Esophagus squamous epithelium (tissue), 4 donors: Measurements from ENCODE around the gene PRADC1.

Experiments
- CTCF ChIP-seq, 6 experiments: fragments of 450-650 bp in 4 of 6; fragments of 200-600 bp in 2 of 6; sonication (generic) in 2 of 6; IDR thresholded peaks; one replicate each; pipeline ENCODE4 v1.5.1; 2016 to 2019; ENCODE audit warnings: antibody characterized with exemption in 6 of 6, mild to moderate bottlenecking in 4 of 6, moderate library complexity in 4 of 6
- POLR2A ChIP-seq, 4 donors: fragments of 450-650 bp; IDR thresholded peaks; one replicate each; pipeline ENCODE4 v1.6.1; 2017; ENCODE audit warnings: antibody characterized with exemption in 4 of 4, mild to moderate bottlenecking in 4 of 4, moderate library complexity in 3 of 4

- TF ChIP-seq CTCF (IDR thresholded peaks at IDR 0.05) (no peak), POLR2A (IDR thresholded peaks at IDR 0.05) (no peak)
Measured at GRCh38 chr2:73203055-73203681, 29.9 kb downstream of the PRADC1 start.
